NCI-H2029 treated with DMSO at 0.1 percent for 48 hours (cell line): ENCODE data around the gene HTRA1.

Experiments used
- DNase-seq: peaks from one replicate; lab custom pipeline; 2025; lab: John Stamatoyannopoulos, UW

HTRA1 gene

GRCh38 chr10:122516734-122517133 is 55.4 kb downstream of the HTRA1 start:
- DNase-seq: no peak

- no peak for DNase-seq
Observed at GRCh38 chr10:122519144-122519543, 57.8 kb downstream of the HTRA1 start.

GRCh38 chr10:122519873-122520272 is 58.5 kb downstream of the HTRA1 start:
- no peak for DNase-seq

DNA sequence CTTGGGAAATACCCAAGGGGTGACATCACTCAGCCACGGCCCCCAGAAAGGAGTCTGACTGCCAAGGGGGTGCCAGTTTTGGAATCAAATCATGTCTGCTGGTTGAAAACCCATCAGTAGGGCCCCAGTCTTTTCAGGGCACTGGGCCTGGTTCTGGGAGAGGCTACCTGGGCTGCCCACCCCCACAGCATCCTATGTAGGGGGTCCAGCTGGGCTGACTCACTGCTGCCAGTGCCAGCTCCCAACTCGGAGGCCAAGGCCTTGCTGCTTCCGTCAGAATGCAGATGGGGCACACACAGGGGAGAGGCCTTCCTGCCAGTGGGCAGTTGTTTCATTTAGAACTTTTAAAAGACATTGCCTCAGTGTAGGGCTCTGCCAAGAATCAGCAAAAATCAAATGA is 59.7 kb downstream of the HTRA1 start:
- no peak for DNase-seq

DNA sequence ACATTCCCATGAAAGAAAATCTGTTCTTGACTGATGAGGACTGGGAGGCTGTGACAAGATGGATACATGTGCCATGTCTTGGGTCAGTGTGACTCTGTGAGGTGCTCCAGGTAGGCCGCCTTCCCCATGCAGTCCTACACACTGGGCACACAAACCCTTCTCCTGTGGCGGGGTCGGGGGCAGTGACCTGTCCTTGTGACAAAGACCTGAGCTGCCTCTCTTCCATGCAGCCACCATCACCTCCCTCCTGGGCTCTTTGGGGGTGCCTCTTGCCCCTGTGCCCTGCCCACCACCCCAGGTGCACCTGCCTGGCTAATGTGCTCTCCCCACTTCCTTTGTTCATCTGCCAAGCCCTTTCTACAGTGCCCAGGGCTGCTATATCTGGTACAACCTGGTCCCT is 63.5 kb downstream of the HTRA1 start:
- no peak for DNase-seq

DNA sequence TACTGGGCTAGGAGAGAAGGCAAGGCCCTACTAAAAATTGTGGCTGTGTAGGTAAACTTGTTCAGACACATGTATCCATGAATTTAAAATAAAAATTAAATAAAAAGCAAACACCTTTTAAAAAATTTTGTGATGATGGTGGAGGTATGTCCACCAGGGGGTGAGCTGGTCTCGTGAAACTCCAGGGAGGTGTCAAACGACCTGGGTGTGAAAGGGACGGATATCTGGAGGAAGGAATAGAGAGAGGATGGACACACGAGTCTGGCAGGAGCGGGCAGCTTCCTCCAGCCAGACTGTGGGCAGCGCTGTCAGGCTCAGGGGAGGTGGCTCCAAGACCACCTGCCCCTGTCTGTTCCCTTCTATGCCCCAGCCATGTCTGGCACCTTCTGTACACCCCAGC is 64.4 kb downstream of the HTRA1 start:
- no peak for DNase-seq

GRCh38 chr10:122526892-122527291 is 65.5 kb downstream of the HTRA1 start:
- DNase-seq: no peak

GRCh38 chr10:122530177-122530576 is 68.8 kb downstream of the HTRA1 start:
- no peak for DNase-seq

DNA sequence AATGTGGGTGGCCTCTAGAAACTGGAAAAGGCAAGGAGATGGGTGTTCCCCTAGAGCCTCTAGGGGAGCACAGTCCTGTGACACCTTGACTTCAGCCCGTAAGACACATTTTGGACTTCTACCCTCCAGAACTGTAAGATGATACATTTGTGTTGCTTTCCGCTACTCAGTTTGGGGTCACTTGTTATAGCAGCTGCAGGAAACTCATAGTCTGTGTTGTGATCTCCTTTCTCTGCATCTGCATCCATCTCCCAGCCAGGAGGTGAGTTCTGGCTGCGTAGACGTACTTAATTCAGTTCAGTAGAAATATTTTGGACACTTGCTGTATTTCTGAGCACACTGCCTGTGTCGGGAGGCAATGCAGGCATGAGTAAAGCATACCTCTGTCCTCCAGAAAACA is 69.9 kb downstream of the HTRA1 start:
- DNase-seq: no peak

DNA sequence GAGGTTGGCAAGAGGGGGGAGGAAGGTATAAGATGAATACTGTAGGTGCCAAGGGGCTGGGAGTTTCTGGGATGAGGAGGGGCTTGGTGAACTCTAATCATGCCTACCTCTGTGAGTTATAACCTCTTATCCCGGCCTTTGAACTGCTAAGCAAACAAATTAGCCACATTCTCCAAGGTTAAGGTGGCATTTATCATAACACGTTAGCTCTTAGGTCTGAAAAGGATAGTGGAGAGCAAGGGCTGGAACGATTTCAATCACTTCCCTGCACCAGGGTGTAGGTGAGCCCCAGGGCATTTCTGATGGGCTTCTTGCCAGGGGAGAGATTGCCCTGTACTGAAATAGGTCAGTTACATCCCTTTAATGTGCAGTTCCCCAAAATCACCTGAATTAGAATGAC is 70.6 kb downstream of the HTRA1 start:
- DNase-seq: peak; percentile 21

DNA sequence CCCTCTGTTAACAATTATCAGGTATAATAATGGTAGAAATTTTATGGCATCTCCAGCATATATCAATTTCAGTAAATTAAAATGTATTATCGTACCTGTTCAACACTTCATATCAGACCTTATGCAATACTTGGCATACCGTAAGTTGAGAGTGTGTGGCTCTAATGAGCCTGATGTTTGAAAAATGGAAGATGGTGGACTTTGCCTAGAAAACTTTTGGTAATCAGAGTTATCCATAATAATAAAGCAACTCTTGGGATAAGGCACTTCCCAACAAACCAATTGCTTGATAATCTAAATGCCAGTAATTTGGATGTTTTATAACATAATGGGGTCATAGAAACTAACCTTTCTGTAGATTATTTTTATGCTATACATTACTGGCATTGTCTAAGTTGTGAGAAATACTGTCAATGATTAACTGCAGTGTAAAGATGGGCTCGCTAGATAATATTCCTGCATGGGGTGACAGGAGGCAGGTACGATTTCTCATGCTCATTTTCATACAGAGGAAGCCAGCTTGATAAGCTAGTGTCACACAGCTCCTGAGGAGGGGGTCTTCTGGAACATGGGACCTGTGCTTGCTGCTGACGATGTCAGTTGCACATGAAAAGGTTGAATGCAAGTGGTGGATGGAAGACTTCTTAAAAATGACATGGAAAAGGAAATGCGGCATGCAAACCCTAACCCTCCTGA is 71.4 kb downstream of the HTRA1 start:
- DNase-seq: no peak

DNA sequence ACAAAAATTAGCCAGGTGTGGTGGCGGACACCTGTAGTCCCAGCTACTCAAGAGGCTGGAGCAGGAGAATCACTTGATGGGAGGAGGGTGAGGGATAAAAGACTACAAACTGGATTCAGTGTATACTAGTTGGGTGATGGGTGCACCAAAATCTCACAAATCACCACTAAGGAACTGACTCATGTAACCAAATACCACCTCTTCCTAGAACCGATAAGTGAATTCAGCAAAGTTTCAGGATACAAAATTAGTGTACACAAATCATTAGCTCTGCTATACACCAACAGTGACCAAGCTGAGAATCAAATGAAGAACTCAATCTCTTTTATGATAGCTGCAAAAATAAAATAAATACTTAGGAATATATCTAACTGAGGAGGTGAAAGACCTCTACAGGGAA is 76.2 kb downstream of the HTRA1 start:
- DNase-seq: no peak

DNA sequence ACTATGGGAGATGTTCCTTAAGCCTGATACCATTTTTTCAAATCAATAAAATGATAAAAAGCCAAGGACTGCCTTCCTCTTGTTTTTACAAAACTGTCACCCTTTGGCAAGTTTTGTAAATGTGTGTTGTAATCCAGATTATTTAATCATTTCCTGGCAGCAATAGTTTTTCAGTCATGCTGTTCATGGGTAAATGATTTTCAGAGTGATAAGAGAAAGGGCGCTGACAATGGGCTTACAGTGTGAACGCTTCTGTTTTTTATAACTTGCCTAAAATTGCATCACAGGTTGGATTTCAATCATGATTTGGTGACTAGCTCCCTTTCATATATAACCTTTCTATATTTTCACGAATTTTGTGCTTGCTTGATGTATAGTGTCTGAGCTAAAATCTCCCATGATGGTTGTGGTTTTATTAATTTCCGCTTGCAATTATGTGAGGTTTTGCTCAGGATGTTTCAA is 80.2 kb downstream of the HTRA1 start:
- DNase-seq: no peak

- no peak for DNase-seq
Observed at GRCh38 chr10:122543676-122544445, 82.5 kb downstream of the HTRA1 start.

DNA sequence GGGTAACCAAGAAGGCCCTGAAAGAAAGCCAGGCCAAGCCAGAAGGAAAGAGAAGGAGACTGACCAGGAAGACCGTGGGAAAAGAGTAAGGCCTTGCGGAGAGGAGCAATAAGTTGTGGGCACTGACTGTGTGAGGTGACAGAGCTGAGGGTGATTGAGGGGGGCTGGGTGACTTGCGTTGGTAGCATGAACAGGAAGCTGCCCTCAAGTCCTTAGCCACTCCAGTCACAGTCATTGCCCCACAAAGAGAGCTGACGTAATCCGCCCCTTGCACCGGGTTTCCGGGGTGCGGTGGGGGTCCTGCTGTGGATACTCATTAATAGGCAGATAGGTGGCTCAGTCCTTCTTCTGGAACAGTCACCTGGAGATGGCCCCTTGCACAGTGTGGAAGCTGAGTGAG is 83.1 kb downstream of the HTRA1 start:
- no peak for DNase-seq

GRCh38 chr10:122546242-122546641 is 84.9 kb downstream of the HTRA1 start:
- DNase-seq: no peak

DNA sequence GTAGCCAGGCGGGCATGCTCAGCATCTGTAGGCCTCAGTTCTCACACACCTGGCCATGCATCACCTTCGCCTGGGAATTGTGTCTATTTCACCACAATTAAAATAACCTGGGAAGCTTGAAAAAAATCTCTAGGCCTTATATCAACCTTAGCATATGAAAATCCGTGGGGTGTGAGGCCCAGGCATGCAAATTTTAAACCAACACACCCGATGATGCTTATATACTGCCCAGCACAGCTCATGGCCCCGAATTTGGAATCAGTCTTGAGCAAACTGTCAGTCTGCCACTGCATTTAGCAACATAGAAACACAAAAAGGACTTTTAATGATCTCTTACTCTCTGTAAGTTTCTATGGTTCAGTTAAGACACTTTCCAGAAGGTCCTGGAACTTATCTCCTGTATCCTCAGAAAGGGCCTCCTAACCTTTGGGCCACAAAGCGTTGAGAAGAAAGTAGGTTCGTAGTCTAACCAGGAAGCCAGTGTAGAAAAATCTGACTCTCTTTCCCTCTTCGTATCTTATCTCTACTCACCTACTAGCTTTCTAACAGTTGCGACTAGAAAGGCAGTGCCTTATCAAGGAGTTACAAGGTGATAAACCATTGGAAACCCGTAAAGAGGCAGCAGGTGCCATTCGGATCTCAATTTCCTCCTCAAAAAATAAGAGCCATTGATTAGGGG is 87.2 kb downstream of the HTRA1 start:
- DNase-seq: no peak

DNA sequence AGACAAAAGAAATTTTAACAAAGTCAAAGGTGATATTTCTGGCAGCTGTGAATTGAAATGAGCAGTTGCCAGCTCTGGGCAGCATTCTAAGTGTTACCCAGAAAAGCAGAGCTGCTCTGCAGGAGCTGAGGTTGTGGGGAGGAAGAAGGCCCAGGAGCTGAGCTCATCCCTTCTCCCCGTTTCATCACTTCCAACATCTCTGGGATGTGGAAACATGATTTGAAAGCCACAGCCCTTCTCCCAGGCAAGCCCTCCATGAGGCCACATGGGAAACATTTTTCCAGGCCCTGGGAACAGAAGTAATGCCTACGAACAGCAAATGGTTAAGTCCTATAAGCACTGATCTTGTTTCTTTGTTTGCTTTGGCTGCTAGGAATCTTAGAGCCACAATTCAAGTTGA is 88.3 kb downstream of the HTRA1 start:
- DNase-seq: no peak

- DNase-seq: no peak
Observed at GRCh38 chr10:122550427-122550826, 89.1 kb downstream of the HTRA1 start.

- no peak for DNase-seq
Observed at GRCh38 chr10:122550983-122551382, 89.6 kb downstream of the HTRA1 start.

GRCh38 chr10:122551450-122551849 is 90.1 kb downstream of the HTRA1 start:
- no peak for DNase-seq

- no peak for DNase-seq
Observed at GRCh38 chr10:122553341-122553740, 92.0 kb downstream of the HTRA1 start.
